ENCODE results near the gene NSUN7. TPM values are rescaled to one million over a fixed set of nuclear protein-coding genes. Genes with fewer than 3 reads are reported as not detected.

NSUN7 gene
- total and polyA plus RNA-seq, 9 donors, result 2.0 to 12.5 (median 3.3) TPM

- WGBS, 3 donors, result 9 to 23% (median 11%) methylated on average over 6 of the region's 6 CpGs
- peaks cover 2% of the 10 kb centered on the region for H3K4me1 ChIP-seq (ENCODE audit: insufficient read depth)
- H3K4me3 ChIP-seq, result no peak overlapping the region
- intact Hi-C loops (cut with DNase I), result loop anchor here in 1 of 4 donors (10.0 kb wide), 1 partner anchor 173 kb away; no protein-coding TSS in a partner anchor
- H3K9me3 ChIP-seq, result no peaks in the 10 kb centered on the region
- no peak overlapping the region for H3K27ac ChIP-seq
- no peaks in the 10 kb centered on the region for H3K36me3 ChIP-seq
- no peaks in the 10 kb centered on the region for H3K27me3 ChIP-seq
- DNase-seq, result peak in 3 of 5 donors; percentile 26 to 33 (median 26)
- TF ChIP-seq POLR2A (IDR thresholded peaks at IDR 0.05) (no peak), EP300 (IDR thresholded peaks at IDR 0.05) (no peak)
- TF ChIP-seq, protein P1, sequence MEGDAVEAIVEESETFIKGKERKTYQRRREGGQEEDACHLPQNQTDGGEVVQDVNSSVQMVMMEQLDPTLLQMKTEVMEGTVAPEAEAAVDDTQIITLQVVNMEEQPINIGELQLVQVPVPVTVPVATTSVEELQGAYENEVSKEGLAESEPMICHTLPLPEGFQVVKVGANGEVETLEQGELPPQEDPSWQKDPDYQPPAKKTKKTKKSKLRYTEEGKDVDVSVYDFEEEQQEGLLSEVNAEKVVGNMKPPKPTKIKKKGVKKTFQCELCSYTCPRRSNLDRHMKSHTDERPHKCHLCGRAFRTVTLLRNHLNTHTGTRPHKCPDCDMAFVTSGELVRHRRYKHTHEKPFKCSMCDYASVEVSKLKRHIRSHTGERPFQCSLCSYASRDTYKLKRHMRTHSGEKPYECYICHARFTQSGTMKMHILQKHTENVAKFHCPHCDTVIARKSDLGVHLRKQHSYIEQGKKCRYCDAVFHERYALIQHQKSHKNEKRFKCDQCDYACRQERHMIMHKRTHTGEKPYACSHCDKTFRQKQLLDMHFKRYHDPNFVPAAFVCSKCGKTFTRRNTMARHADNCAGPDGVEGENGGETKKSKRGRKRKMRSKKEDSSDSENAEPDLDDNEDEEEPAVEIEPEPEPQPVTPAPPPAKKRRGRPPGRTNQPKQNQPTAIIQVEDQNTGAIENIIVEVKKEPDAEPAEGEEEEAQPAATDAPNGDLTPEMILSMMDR (IDR thresholded peaks at IDR 0.05), result no peak
These were observed 17.9 kb upstream of the NSUN7 start for GRCh38 chr4:40731792-40732245.

DNA sequence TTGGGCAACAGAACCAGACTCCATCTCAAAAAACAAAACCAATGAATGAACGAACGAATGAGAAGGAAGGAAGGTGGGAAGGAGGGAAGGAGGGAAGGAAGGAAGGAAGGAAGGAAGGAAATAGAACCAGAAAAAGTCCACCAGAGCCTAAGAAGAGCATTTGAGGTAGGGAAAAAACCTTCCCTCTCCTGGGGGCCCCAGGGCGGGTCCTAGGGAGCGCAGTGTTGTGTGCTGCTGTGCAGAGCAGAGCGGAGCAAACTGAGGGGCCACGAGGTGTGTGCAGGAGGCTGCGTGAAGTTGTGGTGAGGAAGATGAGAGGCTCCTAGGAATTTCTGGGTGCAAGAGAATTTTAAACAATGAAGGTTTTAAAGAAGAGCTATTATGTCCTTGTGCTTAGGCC is 16.0 kb upstream of the NSUN7 start:
- Histone ChIP-seq H3K27me3 (no peaks in the 10 kb centered on the region), H3K27ac (no peak overlapping the region), H3K4me1 (ENCODE audit: insufficient read depth) (peaks cover 2% of the 10 kb centered on the region), H3K9me3 (no peaks in the 10 kb centered on the region), H3K36me3 (no peaks in the 10 kb centered on the region), H3K4me3 (no peak overlapping the region)
- WGBS, 3 donors, result 78 to 87% (median 82%) methylated on average over 7 of the region's 7 CpGs
- intact Hi-C loops (cut with DNase I), result loop anchor here in 2 of 4 donors (1.0 to 10.0 kb wide), 2 partner anchors 23 to 171 kb away; no protein-coding TSS in a partner anchor
- TF ChIP-seq, protein P1 (IDR thresholded peaks at IDR 0.05), result no peak
- no peak for TF ChIP-seq POLR2A (IDR thresholded peaks at IDR 0.05)
- no peak for TF ChIP-seq EP300 (IDR thresholded peaks at IDR 0.05)
- no peak for DNase-seq

GRCh38 chr4:40734497-40734896 is 15.3 kb upstream of the NSUN7 start:
- no peaks in the 10 kb centered on the region for H3K9me3 ChIP-seq
- TF ChIP-seq EP300 (IDR thresholded peaks at IDR 0.05) (no peak), POLR2A (IDR thresholded peaks at IDR 0.05) (no peak)
- TF ChIP-seq, protein P1 (IDR thresholded peaks at IDR 0.05), result no peak
- no peaks in the 10 kb centered on the region for H3K36me3 ChIP-seq
- no peaks in the 10 kb centered on the region for H3K27me3 ChIP-seq
- H3K4me3 ChIP-seq, result no peak overlapping the region
- intact Hi-C loops (cut with DNase I), result loop anchor here in 2 of 4 donors (1.0 to 10.0 kb wide), 2 partner anchors 22 to 170 kb away; no protein-coding TSS in a partner anchor
- no peak for DNase-seq
- H3K27ac ChIP-seq, result no peak overlapping the region
- WGBS, 3 donors, result 70 to 80% (median 79%) methylated on average over 5 of the region's 5 CpGs
- H3K4me1 ChIP-seq (ENCODE audit: insufficient read depth), result peaks cover 2% of the 10 kb centered on the region

DNA sequence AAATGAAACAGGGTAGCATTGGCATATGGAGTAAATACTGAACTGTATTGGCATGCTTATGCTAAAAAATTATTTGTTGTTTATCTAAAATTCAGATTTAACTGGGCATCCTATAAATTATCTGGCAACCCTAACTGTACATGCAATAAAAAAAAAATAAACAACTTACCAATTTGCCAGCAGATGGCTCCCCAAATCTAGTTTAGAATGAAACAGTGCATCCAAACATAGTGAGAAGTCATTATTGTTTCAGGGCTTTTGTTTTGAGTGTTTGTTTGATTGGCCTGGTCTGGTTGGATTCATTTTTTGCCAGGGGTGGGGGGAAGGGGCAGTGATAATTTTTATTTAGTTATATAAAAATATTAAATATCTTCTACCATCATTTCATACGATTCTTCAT is 12.8 kb upstream of the NSUN7 start:
- no peak for DNase-seq

More for the DNA sequence above, 12.8 kb upstream of the NSUN7 start:
- TF ChIP-seq, protein P1 (IDR thresholded peaks at IDR 0.05), result no peak
- no peak overlapping the region for H3K4me3 ChIP-seq
- H3K27ac ChIP-seq, result no peak overlapping the region
- H3K4me1 ChIP-seq (ENCODE audit: insufficient read depth), result no peaks in the 10 kb centered on the region
- H3K36me3 ChIP-seq, result no peaks in the 10 kb centered on the region
- intact Hi-C loops (cut with DNase I), result loop anchor here in 1 of 4 donors (10.0 kb wide), 1 partner anchor 168 kb away; no protein-coding TSS in a partner anchor
- no peaks in the 10 kb centered on the region for H3K9me3 ChIP-seq
- WGBS, 3 donors, result 56 to 74% (median 69%) methylated on average over 1 of the region's 1 CpG
- no peaks in the 10 kb centered on the region for H3K27me3 ChIP-seq
